DND-41 (cell line): ENCODE measurements around the gene TBC1D30.

Experiments used
- ATAC-seq: fragments of 200-7000 bp; cut with Tn5 transposase; 3 replicates; pipeline ENCODE4 v1.9.1; 2021; ENCODE audit warnings: low read depth; ENCODE audit not compliant: insufficient read depth
- DNase-seq: peaks from one replicate; pipeline ENCODE4 v3.0.0-alpha.2; 2020
- H2AFZ ChIP-seq: 2 replicates; pipeline ENCODE4 v1.6.0; 2012; ENCODE audit warnings: low read depth, low read length
- H3K27ac ChIP-seq: 2 replicates; pipeline ENCODE4 v1.5.1; 2012; ENCODE audit warnings: low read length, inconsistent platforms
- H3K27me3 ChIP-seq: fragments of 200-600 bp; sonication (generic); 2 replicates; pipeline ENCODE4 v1.6.0; 2012; ENCODE audit warnings: low read length, mild to moderate bottlenecking, inconsistent platforms; ENCODE audit not compliant: insufficient read depth, poor library complexity
- H3K36me3 ChIP-seq: 2 replicates; pipeline ENCODE4 v1.5.1; 2012; ENCODE audit warnings: low read length, inconsistent platforms; ENCODE audit not compliant: insufficient read depth
- H3K4me1 ChIP-seq: 2 replicates; pipeline ENCODE4 v1.5.1; 2012; ENCODE audit warnings: mild to moderate bottlenecking, low read length; ENCODE audit not compliant: insufficient read depth
- H3K4me2 ChIP-seq: 2 replicates; pipeline ENCODE4 v1.6.0; 2012; ENCODE audit warnings: mild to moderate bottlenecking, moderate library complexity, low read length, inconsistent platforms; ENCODE audit not compliant: insufficient read depth
- H3K4me3 ChIP-seq, 2 experiments: fragments of 200-600 bp in 1 of 2; shearing (Covaris generic) in 1 of 2; 2 replicates each; pipeline ENCODE4 v1.5.1; 2012 to 2016; ENCODE audit warnings: inconsistent platforms in 2 of 2, low read length in 2 of 2, mild to moderate bottlenecking in 2 of 2, low read depth in 1 of 2, moderate library complexity in 1 of 2
- H3K79me2 ChIP-seq: 2 replicates; pipeline ENCODE4 v1.6.0; 2012; ENCODE audit warnings: low read length, inconsistent platforms; ENCODE audit not compliant: insufficient read depth
- H3K9ac ChIP-seq: 2 replicates; pipeline ENCODE4 v1.6.0; 2012; ENCODE audit warnings: low read depth, mild to moderate bottlenecking, inconsistent platforms, low read length, moderate library complexity
- H3K9me3 ChIP-seq: 2 replicates; pipeline ENCODE4 v1.5.1; 2012; ENCODE audit warnings: low read length, moderate library complexity, mild to moderate bottlenecking, inconsistent platforms; ENCODE audit not compliant: insufficient read depth, severe bottlenecking
- H4K20me1 ChIP-seq: 2 replicates; pipeline ENCODE4 v1.6.0; 2012; ENCODE audit warnings: low read length; ENCODE audit not compliant: insufficient read depth
- EZH2 ChIP-seq: IDR thresholded peaks from 3 replicates; pipeline ENCODE4 v1.6.1; 2012; ENCODE audit warnings: borderline replicate concordance, low read depth, mild to moderate bottlenecking, moderate library complexity, low read length, inconsistent platforms; ENCODE audit not compliant: severe bottlenecking
- TF ChIP-seq, protein P1 (sequence below): IDR thresholded peaks from 2 replicates; pipeline ENCODE4 v1.5.1; 2012; ENCODE audit warnings: borderline replicate concordance, low read length, moderate library complexity, mild to moderate bottlenecking; ENCODE audit not compliant: poor library complexity, severe bottlenecking; ENCODE audit errors: extremely low read depth

TBC1D30 gene

DNA sequence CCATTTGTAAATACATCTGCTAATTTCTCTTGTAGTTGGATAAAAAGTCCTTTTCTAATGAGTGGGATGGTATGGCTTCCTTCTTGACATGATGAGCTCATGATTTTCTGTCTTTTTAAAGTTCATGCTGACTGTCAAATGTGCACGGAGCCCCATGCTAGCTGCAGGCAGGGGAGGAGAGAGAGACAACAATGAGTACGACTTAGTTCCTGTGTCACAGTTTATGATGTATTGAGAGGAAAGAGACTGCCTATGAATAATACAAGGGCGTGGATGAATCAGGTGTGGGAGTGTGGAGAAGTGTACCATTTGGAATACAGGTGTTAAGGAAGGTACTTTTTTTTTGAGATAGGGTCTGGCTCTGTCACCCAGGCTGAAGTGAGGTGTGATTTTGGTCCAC, 10.7 kb upstream of the TBC1D30 start:
- TF ChIP-seq, protein P1, sequence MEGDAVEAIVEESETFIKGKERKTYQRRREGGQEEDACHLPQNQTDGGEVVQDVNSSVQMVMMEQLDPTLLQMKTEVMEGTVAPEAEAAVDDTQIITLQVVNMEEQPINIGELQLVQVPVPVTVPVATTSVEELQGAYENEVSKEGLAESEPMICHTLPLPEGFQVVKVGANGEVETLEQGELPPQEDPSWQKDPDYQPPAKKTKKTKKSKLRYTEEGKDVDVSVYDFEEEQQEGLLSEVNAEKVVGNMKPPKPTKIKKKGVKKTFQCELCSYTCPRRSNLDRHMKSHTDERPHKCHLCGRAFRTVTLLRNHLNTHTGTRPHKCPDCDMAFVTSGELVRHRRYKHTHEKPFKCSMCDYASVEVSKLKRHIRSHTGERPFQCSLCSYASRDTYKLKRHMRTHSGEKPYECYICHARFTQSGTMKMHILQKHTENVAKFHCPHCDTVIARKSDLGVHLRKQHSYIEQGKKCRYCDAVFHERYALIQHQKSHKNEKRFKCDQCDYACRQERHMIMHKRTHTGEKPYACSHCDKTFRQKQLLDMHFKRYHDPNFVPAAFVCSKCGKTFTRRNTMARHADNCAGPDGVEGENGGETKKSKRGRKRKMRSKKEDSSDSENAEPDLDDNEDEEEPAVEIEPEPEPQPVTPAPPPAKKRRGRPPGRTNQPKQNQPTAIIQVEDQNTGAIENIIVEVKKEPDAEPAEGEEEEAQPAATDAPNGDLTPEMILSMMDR, result no peak
- no peak for TF ChIP-seq EZH2
- no peak for ATAC-seq

DNA sequence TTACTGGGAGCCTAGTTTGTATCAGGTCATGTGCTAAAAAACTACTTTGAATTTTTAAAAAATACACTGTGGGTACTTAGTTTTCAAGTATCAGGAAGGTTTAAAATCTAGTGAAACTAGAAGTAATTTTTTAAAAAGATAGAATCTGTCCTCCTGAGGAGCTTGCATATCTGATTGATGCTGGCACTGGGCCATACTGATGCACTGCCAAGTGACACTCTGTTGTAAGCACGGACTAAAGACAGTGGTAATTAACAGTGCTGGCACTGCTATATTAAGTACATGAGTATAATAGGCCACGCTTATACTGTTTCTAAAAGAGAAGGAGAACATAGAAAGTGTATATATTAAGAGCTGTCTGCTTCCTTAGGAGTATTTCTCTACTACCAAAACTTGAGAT, 10.0 kb upstream of the TBC1D30 start:
- H3K4me2 ChIP-seq, result no peak overlapping the region
- DNase-seq, result no peak

More for the DNA sequence above, 10.7 kb upstream of the TBC1D30 start:
- Histone ChIP-seq H3K36me3 (no peaks in the 10 kb centered on the region), H3K4me3 (no peak overlapping the region), H2AFZ (no peak overlapping the region), H3K27ac (no peak overlapping the region), H3K9me3 (no peaks in the 10 kb centered on the region), H3K4me2 (no peak overlapping the region), H3K4me1 (no peaks in the 10 kb centered on the region), H3K79me2 (no peaks in the 10 kb centered on the region), H3K9ac (no peak overlapping the region), H3K27me3 (peaks cover 6% of the 10 kb centered on the region), H4K20me1 (no peaks in the 10 kb centered on the region)
- DNase-seq, result no peak

DNA sequence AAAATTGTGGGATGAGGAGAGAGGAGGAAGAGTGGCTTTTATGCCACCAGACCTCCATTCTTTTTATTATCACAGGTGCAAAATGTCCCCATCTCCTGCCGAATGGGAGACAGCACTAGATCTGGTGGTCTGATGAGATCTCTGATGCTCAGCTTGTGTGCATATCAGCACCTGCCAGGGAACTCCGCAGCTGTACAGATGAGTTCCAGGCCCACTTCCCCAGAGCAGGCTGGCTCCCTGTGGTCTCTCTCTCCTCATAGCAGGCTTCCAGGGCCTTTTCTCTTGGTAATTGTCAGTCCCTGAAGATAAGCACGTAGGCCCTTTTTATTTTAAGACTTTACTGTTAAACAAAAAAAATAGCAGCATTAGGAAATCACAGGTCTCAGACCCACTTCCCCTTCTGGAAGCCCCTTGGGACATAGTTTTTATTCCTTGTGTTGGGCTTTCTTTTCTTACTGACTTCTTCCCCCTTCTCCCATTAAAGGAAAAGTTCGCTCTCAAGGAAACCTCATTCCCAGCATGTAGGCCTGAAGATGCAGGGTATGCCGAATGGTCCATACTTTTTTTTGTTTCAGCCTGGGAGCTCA, 4.5 kb upstream of the TBC1D30 start:
- Histone ChIP-seq H3K4me1 (no peaks in the 10 kb centered on the region), H3K79me2 (no peaks in the 10 kb centered on the region), H3K4me2 (no peak overlapping the region), H4K20me1 (no peaks in the 10 kb centered on the region), H3K4me3 (no peak overlapping the region), H2AFZ (no peak overlapping the region), H3K9me3 (no peaks in the 10 kb centered on the region), H3K9ac (no peak overlapping the region), H3K27ac (no peak overlapping the region), H3K27me3 (no peaks in the 10 kb centered on the region), H3K36me3 (no peaks in the 10 kb centered on the region)
- TF ChIP-seq EZH2, result no peak
- TF ChIP-seq, protein P1, result no peak
- DNase-seq, result no peak
- no peak for ATAC-seq

More for the DNA sequence above, 10.0 kb upstream of the TBC1D30 start:
- Histone ChIP-seq H3K4me3 (no peak overlapping the region), H3K27ac (no peak overlapping the region), H4K20me1 (no peaks in the 10 kb centered on the region), H3K9me3 (no peaks in the 10 kb centered on the region), H3K36me3 (no peaks in the 10 kb centered on the region), H3K9ac (no peak overlapping the region), H3K79me2 (no peaks in the 10 kb centered on the region), H3K4me1 (no peaks in the 10 kb centered on the region), H2AFZ (no peak overlapping the region), H3K27me3 (peaks cover 6% of the 10 kb centered on the region)
- ATAC-seq, result no peak
- TF ChIP-seq, protein P1, result no peak
- TF ChIP-seq EZH2, result no peak
